Liver (tissue), 9 donors: ENCODE results near the gene WDR59. TPM values are rescaled to one million over a fixed set of nuclear protein-coding genes. Genes with fewer than 3 reads are reported as not detected.
A peak's percentile ranks its signal among the peaks of the same experiment; 100 is the strongest.

Experiments
- DNase-seq: peaks from one replicate; pipeline ENCODE4 v3.0.0-alpha.2; 2017; ENCODE audit warnings: low spot score
- H3K27ac ChIP-seq, 2 donors: one replicate each; pipeline ENCODE4 v1.7.0; 2013; ENCODE audit warnings: inconsistent platforms in 2 of 2, low read length in 2 of 2, control low read depth in 1 of 2, low read depth in 1 of 2, mild to moderate bottlenecking in 1 of 2
- H3K27me3 ChIP-seq, 4 donors: one replicate each; pipeline versions ENCODE4 v1.6.1 to v1.7.0; 2013; ENCODE audit warnings: low read length in 3 of 4, inconsistent platforms in 1 of 4, mild to moderate bottlenecking in 1 of 4, moderate library complexity in 1 of 4; ENCODE audit not compliant: control insufficient read depth in 4 of 4, insufficient read depth in 4 of 4
- H3K36me3 ChIP-seq, 4 donors: one replicate each; pipeline versions ENCODE4 v1.6.1 to v1.7.0; 2013; ENCODE audit warnings: low read length in 3 of 4, mild to moderate bottlenecking in 3 of 4, low read depth in 1 of 4, moderate library complexity in 1 of 4; ENCODE audit not compliant: control insufficient read depth in 4 of 4, insufficient read depth in 3 of 4
- H3K4me1 ChIP-seq, 4 donors: one replicate each; pipeline versions ENCODE4 v1.6.1 to v1.7.0; 2013; ENCODE audit warnings: low read length in 3 of 4, mild to moderate bottlenecking in 3 of 4, moderate library complexity in 1 of 4; ENCODE audit not compliant: control insufficient read depth in 4 of 4, insufficient read depth in 4 of 4
- H3K4me3 ChIP-seq, 3 donors: one replicate each; pipeline versions ENCODE4 v1.6.1 to v1.7.0; 2013; ENCODE audit warnings: low read length in 3 of 3, control low read depth in 1 of 3, low read depth in 1 of 3, mild to moderate bottlenecking in 1 of 3
- H3K9ac ChIP-seq, 2 donors: one replicate each; pipeline ENCODE4 v1.7.0; 2013; ENCODE audit warnings: low read length in 2 of 2, mild to moderate bottlenecking in 2 of 2, moderate library complexity in 2 of 2, control low read depth in 1 of 2, low read depth in 1 of 2
- H3K9me3 ChIP-seq, 4 donors: one replicate each; pipeline versions ENCODE4 v1.6.1 to v1.7.0; 2013; ENCODE audit warnings: low read length in 3 of 4; ENCODE audit not compliant: control insufficient read depth in 4 of 4
- ATF3 ChIP-seq: IDR thresholded peaks from 2 replicates; pipeline ENCODE4 v1.6.1; 2016; ENCODE audit warnings: antibody characterized with exemption
- EGR1 ChIP-seq, 2 donors: IDR thresholded peaks; 2 replicates each; pipeline ENCODE4 v1.6.1; 2016 to 2018; ENCODE audit warnings: antibody characterized with exemption in 2 of 2, low read depth in 2 of 2
- FOXA1 ChIP-seq: IDR thresholded peaks from 2 replicates; pipeline ENCODE4 v1.6.1; 2016; ENCODE audit warnings: antibody characterized with exemption
- FOXA2 ChIP-seq: IDR thresholded peaks from 2 replicates; pipeline ENCODE4 v1.6.1; 2016; ENCODE audit warnings: antibody characterized with exemption
- GABPA ChIP-seq, 2 donors: IDR thresholded peaks in 1 of 2; conservative IDR thresholded peaks in 1 of 2; 2 replicates each; pipeline ENCODE4 v1.6.1; 2016; ENCODE audit warnings: antibody characterized with exemption in 2 of 2, mild to moderate bottlenecking in 1 of 2, moderate library complexity in 1 of 2
- HNF4A ChIP-seq, 2 donors: conservative IDR thresholded peaks; 2 replicates each; pipeline ENCODE4 v1.6.1; 2016; ENCODE audit warnings: antibody characterized with exemption in 2 of 2, mild to moderate bottlenecking in 2 of 2
- HNF4G ChIP-seq: IDR thresholded peaks from 2 replicates; pipeline ENCODE4 v1.6.1; 2016; ENCODE audit warnings: antibody characterized with exemption
- JUND ChIP-seq, 2 donors: IDR thresholded peaks; 2 replicates each; pipeline ENCODE4 v1.6.1; 2016; ENCODE audit warnings: antibody characterized with exemption in 2 of 2
- MAX ChIP-seq: IDR thresholded peaks from 2 replicates; pipeline ENCODE4 v1.6.1; 2016; ENCODE audit warnings: antibody characterized with exemption
- NR2F2 ChIP-seq: IDR thresholded peaks from 2 replicates; pipeline ENCODE4 v1.6.1; 2016; ENCODE audit warnings: antibody characterized with exemption
- RAD21 ChIP-seq, 2 donors: IDR thresholded peaks; 2 replicates each; pipeline ENCODE4 v1.6.1; 2016; ENCODE audit warnings: antibody characterized with exemption in 2 of 2, mild to moderate bottlenecking in 2 of 2
- REST ChIP-seq: IDR thresholded peaks from 2 replicates; pipeline ENCODE4 v1.6.1; 2016; ENCODE audit warnings: antibody characterized with exemption, mild to moderate bottlenecking
- RXRA ChIP-seq, 2 donors: IDR thresholded peaks; 2 replicates each; pipeline ENCODE4 v1.6.1; 2017 to 2018; ENCODE audit warnings: antibody characterized with exemption in 2 of 2, mild to moderate bottlenecking in 1 of 2
- SP1 ChIP-seq: IDR thresholded peaks from 2 replicates; pipeline ENCODE4 v1.6.1; 2018; ENCODE audit warnings: antibody characterized with exemption, mild to moderate bottlenecking
- TAF1 ChIP-seq: conservative IDR thresholded peaks from 2 replicates; pipeline ENCODE4 v1.6.1; 2016; ENCODE audit warnings: antibody characterized with exemption, mild to moderate bottlenecking
- YY1 ChIP-seq: IDR thresholded peaks from 2 replicates; pipeline ENCODE4 v1.6.1; 2016; ENCODE audit warnings: antibody characterized with exemption, mild to moderate bottlenecking
- ZBTB33 ChIP-seq: IDR thresholded peaks from 2 replicates; pipeline ENCODE4 v1.6.1; 2016; ENCODE audit warnings: antibody characterized with exemption
- WGBS: extraction: QIAGEN DNeasy Blood & Tissue Kit; methylation state at CpG from one replicate; pipeline ENCODE4 v1.1.7; 2013; 5-methylcytosine and 5-hydroxymethylcytosine counted together
- polyA plus RNA-seq, 2 donors: library from polyadenylated mRNA; stranded (reverse) in 1 of 2; unstranded in 1 of 2; fragments of 200-250 nt in 1 of 2; fragments of >200 nt in 1 of 2; fragmentation: Nextera tagmentation in 1 of 2; extraction: Ambion mirVana in 1 of 2; gene quantifications; one replicate each; pipeline versions ENCODE4 v1.2.1 to v1.2.3, GENCODE V29; 2013 to 2015
- total RNA-seq, 2 donors: library from RNA; depleted of rRNA; stranded (reverse); fragments of >200 nt; gene quantifications; one replicate each; pipeline ENCODE4 v1.2.3, GENCODE V29; 2014
- TF ChIP-seq, protein P1 (sequence below): fragments of 150-350 bp; IDR thresholded peaks from 2 replicates; pipeline ENCODE4 v1.5.1; 2017; ENCODE audit warnings: improper control_type of control experiment, low read depth, low read length; ENCODE audit not compliant: missing input control
- donor health status: healthy.
- donor health status: healthy.
- donor health status: healthy.
- donor health status: healthy.
- donor health status: healthy.

Gene WDR59
- total and polyA plus RNA-seq, 4 donors: 14.1 to 30.3 (median 23.7) TPM

GRCh38 chr16:75026892-75027391 lies 42.0 kb upstream of the WDR59 start:
- no peaks in the 10 kb centered on the region for H3K9me3 ChIP-seq
- H3K4me1 ChIP-seq: peaks cover 0 to 2% (median 1%) of the 10 kb centered on the region in 4 donors
- DNase-seq: no peak
- peak overlapping the region in 1 of 2 donors; percentile 46 for H3K27ac ChIP-seq
- H3K27me3 ChIP-seq: no peaks in the 10 kb centered on the region
- WGBS: 96% methylated on average over 2 of the region's 2 CpGs
- TF ChIP-seq FOXA1: no peak
- TF ChIP-seq ZBTB33: no peak
- TF ChIP-seq ATF3: no peak
- no peak for TF ChIP-seq EGR1 (IDR thresholded peaks at IDR 0.05; ENCODE audit: low read depth in 2 of 2)
- TF ChIP-seq HNF4G: no peak
- TF ChIP-seq RAD21 (IDR thresholded peaks at IDR 0.05): no peak
- TF ChIP-seq, protein P1, sequence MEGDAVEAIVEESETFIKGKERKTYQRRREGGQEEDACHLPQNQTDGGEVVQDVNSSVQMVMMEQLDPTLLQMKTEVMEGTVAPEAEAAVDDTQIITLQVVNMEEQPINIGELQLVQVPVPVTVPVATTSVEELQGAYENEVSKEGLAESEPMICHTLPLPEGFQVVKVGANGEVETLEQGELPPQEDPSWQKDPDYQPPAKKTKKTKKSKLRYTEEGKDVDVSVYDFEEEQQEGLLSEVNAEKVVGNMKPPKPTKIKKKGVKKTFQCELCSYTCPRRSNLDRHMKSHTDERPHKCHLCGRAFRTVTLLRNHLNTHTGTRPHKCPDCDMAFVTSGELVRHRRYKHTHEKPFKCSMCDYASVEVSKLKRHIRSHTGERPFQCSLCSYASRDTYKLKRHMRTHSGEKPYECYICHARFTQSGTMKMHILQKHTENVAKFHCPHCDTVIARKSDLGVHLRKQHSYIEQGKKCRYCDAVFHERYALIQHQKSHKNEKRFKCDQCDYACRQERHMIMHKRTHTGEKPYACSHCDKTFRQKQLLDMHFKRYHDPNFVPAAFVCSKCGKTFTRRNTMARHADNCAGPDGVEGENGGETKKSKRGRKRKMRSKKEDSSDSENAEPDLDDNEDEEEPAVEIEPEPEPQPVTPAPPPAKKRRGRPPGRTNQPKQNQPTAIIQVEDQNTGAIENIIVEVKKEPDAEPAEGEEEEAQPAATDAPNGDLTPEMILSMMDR: no peak
- TF ChIP-seq MAX: no peak
- no peak for TF ChIP-seq TAF1
- TF ChIP-seq NR2F2: no peak
- TF ChIP-seq SP1: no peak
- no peak for TF ChIP-seq REST
- no peak for TF ChIP-seq HNF4A (conservative IDR thresholded peaks at IDR 0.05)
- no peak for TF ChIP-seq YY1
- TF ChIP-seq GABPA (IDR thresholded peaks at IDR 0.05 in 1 of 2, conservative IDR thresholded peaks at IDR 0.05 in 1 of 2): no peak
- TF ChIP-seq JUND (IDR thresholded peaks at IDR 0.05): no peak
- TF ChIP-seq RXRA (IDR thresholded peaks at IDR 0.05): no peak
- no peak for TF ChIP-seq FOXA2
- no peaks in the 10 kb centered on the region for H3K36me3 ChIP-seq
- H3K9ac ChIP-seq: no peak overlapping the region
- H3K4me3 ChIP-seq: no peak overlapping the region
